LNCaP clone FGC (cell line): ENCODE results near the gene CDKL5.

Experiments used
- DNase-seq: peaks from one replicate; pipeline ENCODE4 v3.0.0-alpha.2; 2011; ENCODE audit warnings: low read depth
- H3K4me3 ChIP-seq: 2 replicates; pipeline ENCODE4 v1.5.1; 2011; ENCODE audit warnings: mild to moderate bottlenecking, low read depth, low read length, control low read depth
- CTCF ChIP-seq: IDR thresholded peaks from 2 replicates; pipeline ENCODE4 v1.5.1; 2012; ENCODE audit warnings: mild to moderate bottlenecking; ENCODE audit not compliant: control insufficient read depth, insufficient read depth; ENCODE audit errors: extremely low read depth

Gene CDKL5

GRCh38 chrX:18654875-18655836, 229.7 kb downstream of the CDKL5 start:
- peak; percentile 69 for DNase-seq
- no peak overlapping the region for H3K4me3 ChIP-seq
- TF ChIP-seq CTCF, result no peak

- H3K4me3 ChIP-seq, result no peak overlapping the region
- TF ChIP-seq CTCF, result no peak
- DNase-seq, result no peak
These were observed 235.9 kb downstream of the CDKL5 start for GRCh38 chrX:18661273-18661672.

- no peak overlapping the region for H3K4me3 ChIP-seq
- DNase-seq, result no peak
- TF ChIP-seq CTCF, result no peak
These were observed 239.5 kb downstream of the CDKL5 start for GRCh38 chrX:18664947-18665346.

GRCh38 chrX:18666614-18667013, 241.2 kb downstream of the CDKL5 start:
- DNase-seq, result no peak
- no peak for TF ChIP-seq CTCF
- H3K4me3 ChIP-seq, result no peak overlapping the region

- TF ChIP-seq CTCF, result no peak
- DNase-seq, result no peak
- no peak overlapping the region for H3K4me3 ChIP-seq
These were observed 242.8 kb downstream of the CDKL5 start for GRCh38 chrX:18668071-18668835.

GRCh38 chrX:18672008-18672407, 246.6 kb downstream of the CDKL5 start, which contains the start of gene RS1:
Gene RS1, minus strand, starts transcription at chrX:18672108. Its CDS starts 40 bp downstream, at chrX:18672068.
- no peak for DNase-seq
- TF ChIP-seq CTCF, result no peak
- H3K4me3 ChIP-seq, result no peak within 1 kb of the TSS
